ENCODE data around the gene MANF.
"Not testable (repeated sequence)": the region's sequence is repeated elsewhere in the genome, so short reads cannot be mapped to it uniquely, and the experiment has no call there.

The MANF gene

GRCh38 chr3:51385621-51386091, 565 bp downstream of the MANF start:
- H3K27me3 ChIP-seq (ENCODE audit: low read depth, low read length) = no peaks in the 10 kb centered on the region
- no peaks in the 10 kb centered on the region for H3K9me3 ChIP-seq (ENCODE audit: insufficient read depth, low read length)
- H3K9ac ChIP-seq (ENCODE audit: low read length) = peak overlapping the region; percentile 97
- TF ChIP-seq EZH2phosphoT487 (IDR thresholded peaks at IDR 0.05; ENCODE audit: low read depth) (no peak), CTCF (IDR thresholded peaks at IDR 0.05; ENCODE audit: low read depth, low read length) (no peak)
- H3K4me2 ChIP-seq (ENCODE audit: low read length) = peak overlapping the region; percentile 83
- peaks cover 58% of the 10 kb centered on the region for H3K79me2 ChIP-seq (ENCODE audit: low read length)
- peak overlapping the region; percentile 84 for H3K4me3 ChIP-seq (ENCODE audit: low read length)
- peaks cover 44% of the 10 kb centered on the region for H3K36me3 ChIP-seq (replicated peaks; ENCODE audit: low read depth, low read length)
- peak overlapping the region; percentile 52 for H3K27ac ChIP-seq (ENCODE audit: low read length)
- peaks cover 38% of the 10 kb centered on the region for H3K4me1 ChIP-seq (ENCODE audit: low read length)
- peaks cover 15% of the 10 kb centered on the region for H4K20me1 ChIP-seq (ENCODE audit: insufficient read depth, low read length)
- H2AFZ ChIP-seq (ENCODE audit: low read depth, low read length) = no peak overlapping the region

- H3K36me3 ChIP-seq (replicated peaks; ENCODE audit: low read depth, low read length) = peaks cover 44% of the 10 kb centered on the region
- H3K27ac ChIP-seq (ENCODE audit: low read length) = peak overlapping the region; percentile 52
These were observed 1.2 kb downstream of the MANF start for GRCh38 chr3:51386159-51386851.

GRCh38 chr3:51386852-51387229, 1.8 kb downstream of the MANF start:
- peaks cover 65% of the 10 kb centered on the region for H3K79me2 ChIP-seq (ENCODE audit: low read length)
- H3K9ac ChIP-seq (ENCODE audit: low read length) = peak overlapping the region; percentile 97
- H3K27ac ChIP-seq (ENCODE audit: low read length) = no peak overlapping the region
- peaks cover 44% of the 10 kb centered on the region for H3K36me3 ChIP-seq (replicated peaks; ENCODE audit: low read depth, low read length)
- peak overlapping the region; percentile 83 for H3K4me2 ChIP-seq (ENCODE audit: low read length)
- H3K4me1 ChIP-seq (ENCODE audit: low read length) = peaks cover 40% of the 10 kb centered on the region
- peaks cover 15% of the 10 kb centered on the region for H4K20me1 ChIP-seq (ENCODE audit: insufficient read depth, low read length)
- H2AFZ ChIP-seq (ENCODE audit: low read depth, low read length) = no peak overlapping the region
- no peaks in the 10 kb centered on the region for H3K9me3 ChIP-seq (ENCODE audit: insufficient read depth, low read length)
- H3K4me3 ChIP-seq (ENCODE audit: low read length) = peak overlapping the region; percentile 84
- TF ChIP-seq CTCF (IDR thresholded peaks at IDR 0.05; ENCODE audit: low read depth, low read length) (no peak), EZH2phosphoT487 (IDR thresholded peaks at IDR 0.05; ENCODE audit: low read depth) (no peak)
- no peaks in the 10 kb centered on the region for H3K27me3 ChIP-seq (ENCODE audit: low read depth, low read length)

More at GRCh38 chr3:51386159-51386851, 1.2 kb downstream of the MANF start:
- H2AFZ ChIP-seq (ENCODE audit: low read depth, low read length) = no peak overlapping the region
- H3K9ac ChIP-seq (ENCODE audit: low read length) = peak overlapping the region; percentile 97
- peaks cover 59% of the 10 kb centered on the region for H3K79me2 ChIP-seq (ENCODE audit: low read length)
- H4K20me1 ChIP-seq (ENCODE audit: insufficient read depth, low read length) = peaks cover 15% of the 10 kb centered on the region
- TF ChIP-seq CTCF (IDR thresholded peaks at IDR 0.05; ENCODE audit: low read depth, low read length) (no peak), EZH2phosphoT487 (IDR thresholded peaks at IDR 0.05; ENCODE audit: low read depth) (no peak)
- H3K27me3 ChIP-seq (ENCODE audit: low read depth, low read length) = no peaks in the 10 kb centered on the region
- H3K4me3 ChIP-seq (ENCODE audit: low read length) = peak overlapping the region; percentile 84
- H3K4me1 ChIP-seq (ENCODE audit: low read length) = peaks cover 40% of the 10 kb centered on the region
- no peaks in the 10 kb centered on the region for H3K9me3 ChIP-seq (ENCODE audit: insufficient read depth, low read length)
- H3K4me2 ChIP-seq (ENCODE audit: low read length) = peak overlapping the region; percentile 83

- Histone ChIP-seq H3K27ac (ENCODE audit: low read length) (0 out of 2 replicates have a peak overlapping the region, but pooled peaks have one; percentile 2), H3K4me1 (ENCODE audit: low read length) (peaks cover 42% of the 10 kb centered on the region), H3K36me3 (replicated peaks; ENCODE audit: low read depth, low read length) (peaks cover 46% of the 10 kb centered on the region), H3K4me2 (ENCODE audit: low read length) (peak overlapping the region; percentile 7; the same call in 1 of the 2 replicates), H3K79me2 (ENCODE audit: low read length) (peaks cover 69% of the 10 kb centered on the region), H4K20me1 (ENCODE audit: insufficient read depth, low read length) (peaks cover 17% of the 10 kb centered on the region)
- not testable (repeated sequence) for H3K9me3 ChIP-seq (ENCODE audit: insufficient read depth, low read length); H3K9ac ChIP-seq (ENCODE audit: low read length); H2AFZ ChIP-seq (ENCODE audit: low read depth, low read length); H3K27me3 ChIP-seq (ENCODE audit: low read depth, low read length); H3K4me3 ChIP-seq (ENCODE audit: low read length)
These were observed 2.2 kb downstream of the MANF start for GRCh38 chr3:51387281-51387680.

All from OCI-LY3 (cell line).